WTC11 (cell line): Measurements from ENCODE around the gene VKORC1.

Experiments used
- JUN ChIP-seq: sonication (generic); formaldehyde crosslinking; IDR thresholded peaks from 2 replicates; pipeline ENCODE4 v1.8.0; 2023; ENCODE audit warnings: mild to moderate bottlenecking, missing genetic modification reagents
- TF ChIP-seq, protein P1 (sequence below): fragments of 200-600 bp; IDR thresholded peaks from 2 replicates; pipeline ENCODE4 v1.8.0; 2022; ENCODE audit warnings: antibody characterized with exemption
- TF ChIP-seq, protein P2 (sequence below): sonication (generic); formaldehyde crosslinking; IDR thresholded peaks from 2 replicates; pipeline ENCODE4 v1.8.0; 2022; ENCODE audit warnings: mild to moderate bottlenecking, missing genetic modification reagents

DNA sequence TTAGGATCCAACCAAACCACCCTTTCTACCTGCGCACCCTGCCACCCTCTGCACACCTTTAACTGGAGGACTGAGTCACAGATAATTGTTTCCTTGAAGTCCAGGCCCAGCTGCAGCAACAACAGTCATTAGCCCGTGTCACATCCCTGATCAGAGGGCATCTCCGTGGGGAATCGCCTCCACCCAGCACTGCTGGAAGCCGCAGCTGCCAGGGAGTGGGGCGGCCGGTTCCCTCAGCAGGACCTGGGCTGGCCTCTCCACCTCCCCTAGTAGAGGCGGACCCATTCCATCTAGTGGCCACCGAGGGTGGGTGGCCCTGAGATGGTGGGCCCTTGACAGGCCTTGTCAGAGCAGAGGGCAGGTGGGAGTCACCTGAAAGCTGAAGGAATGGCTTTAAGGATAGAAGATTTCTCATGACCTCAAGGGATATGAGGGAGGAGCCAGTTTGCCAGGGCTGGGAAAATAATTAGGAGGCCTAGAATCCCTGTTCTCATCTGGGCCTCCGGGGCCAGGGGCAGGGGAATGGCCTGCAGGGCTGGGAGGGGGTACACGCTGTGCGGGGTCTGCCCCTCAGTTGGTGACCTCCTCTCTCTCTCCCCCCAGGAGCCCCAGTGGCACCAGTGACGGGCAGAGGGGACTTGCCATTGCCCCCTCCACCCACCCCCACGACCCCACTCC lies 12.1 kb downstream of the VKORC1 start:
- TF ChIP-seq, protein P1, sequence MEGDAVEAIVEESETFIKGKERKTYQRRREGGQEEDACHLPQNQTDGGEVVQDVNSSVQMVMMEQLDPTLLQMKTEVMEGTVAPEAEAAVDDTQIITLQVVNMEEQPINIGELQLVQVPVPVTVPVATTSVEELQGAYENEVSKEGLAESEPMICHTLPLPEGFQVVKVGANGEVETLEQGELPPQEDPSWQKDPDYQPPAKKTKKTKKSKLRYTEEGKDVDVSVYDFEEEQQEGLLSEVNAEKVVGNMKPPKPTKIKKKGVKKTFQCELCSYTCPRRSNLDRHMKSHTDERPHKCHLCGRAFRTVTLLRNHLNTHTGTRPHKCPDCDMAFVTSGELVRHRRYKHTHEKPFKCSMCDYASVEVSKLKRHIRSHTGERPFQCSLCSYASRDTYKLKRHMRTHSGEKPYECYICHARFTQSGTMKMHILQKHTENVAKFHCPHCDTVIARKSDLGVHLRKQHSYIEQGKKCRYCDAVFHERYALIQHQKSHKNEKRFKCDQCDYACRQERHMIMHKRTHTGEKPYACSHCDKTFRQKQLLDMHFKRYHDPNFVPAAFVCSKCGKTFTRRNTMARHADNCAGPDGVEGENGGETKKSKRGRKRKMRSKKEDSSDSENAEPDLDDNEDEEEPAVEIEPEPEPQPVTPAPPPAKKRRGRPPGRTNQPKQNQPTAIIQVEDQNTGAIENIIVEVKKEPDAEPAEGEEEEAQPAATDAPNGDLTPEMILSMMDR: no peak
- TF ChIP-seq, protein P2, sequence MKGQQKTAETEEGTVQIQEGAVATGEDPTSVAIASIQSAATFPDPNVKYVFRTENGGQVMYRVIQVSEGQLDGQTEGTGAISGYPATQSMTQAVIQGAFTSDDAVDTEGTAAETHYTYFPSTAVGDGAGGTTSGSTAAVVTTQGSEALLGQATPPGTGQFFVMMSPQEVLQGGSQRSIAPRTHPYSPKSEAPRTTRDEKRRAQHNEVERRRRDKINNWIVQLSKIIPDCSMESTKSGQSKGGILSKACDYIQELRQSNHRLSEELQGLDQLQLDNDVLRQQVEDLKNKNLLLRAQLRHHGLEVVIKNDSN (CRISPR knock-in tag): no peak
- TF ChIP-seq JUN (CRISPR knock-in tag): no peak
